NCI-H510A treated with DMSO at 0.1 percent for 48 hours (cell line): Measurements from ENCODE around the gene PIGR.

Experiments used
- DNase-seq: peaks from one replicate; lab custom pipeline; 2025; lab: John Stamatoyannopoulos, UW

The PIGR gene

GRCh38 chr1:206890125-206891060 is 55.9 kb downstream of the PIGR start:
- DNase-seq: no peak

GRCh38 chr1:206887701-206888100 is 58.6 kb downstream of the PIGR start:
- no peak for DNase-seq

- DNase-seq: no peak
These were observed 59.4 kb downstream of the PIGR start for GRCh38 chr1:206886831-206887230.

- no peak for DNase-seq
These were observed 60.8 kb downstream of the PIGR start for GRCh38 chr1:206885341-206886060.

GRCh38 chr1:206883876-206884275 is 62.4 kb downstream of the PIGR start:
- DNase-seq: no peak

- DNase-seq: no peak
These were observed 63.1 kb downstream of the PIGR start for GRCh38 chr1:206883160-206883559.

GRCh38 chr1:206882555-206882954 is 63.7 kb downstream of the PIGR start:
- DNase-seq: no peak

GRCh38 chr1:206880314-206880713 is 66.0 kb downstream of the PIGR start:
- DNase-seq: no peak
